ENCODE data around the gene HEATR1.

DNA sequence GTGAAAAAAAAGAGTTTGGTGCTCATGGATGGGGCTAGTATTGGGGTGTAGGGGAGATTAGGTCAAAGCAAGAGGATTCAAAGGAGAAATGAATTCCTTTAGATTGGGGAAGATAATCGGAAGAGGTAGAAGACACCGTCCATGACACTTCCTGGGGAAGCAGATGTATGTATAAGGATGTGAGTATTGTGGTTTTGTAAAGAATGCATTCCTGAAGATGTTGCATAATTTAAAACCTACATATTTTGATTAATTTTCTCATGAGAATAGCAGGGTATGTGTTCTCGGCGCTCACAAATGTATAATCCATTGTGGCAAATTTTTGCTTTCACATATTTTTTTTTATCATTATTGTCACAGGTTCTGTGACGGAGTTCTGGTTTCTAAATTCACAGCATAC, 86.0 kb downstream of the HEATR1 start:
- TF ChIP-seq NFIC (IDR thresholded peaks at IDR 0.05; ENCODE audit: borderline replicate concordance) (no peak), JUND (IDR thresholded peaks at IDR 0.05) (no peak), POLR2AphosphoS5 (IDR thresholded peaks at IDR 0.05; ENCODE audit: low read depth, low read length) (no peak), TAF1 (IDR thresholded peaks at IDR 0.05; ENCODE audit: borderline replicate concordance, low read depth, low read length) (no peak), EP300 (IDR thresholded peaks at IDR 0.05; ENCODE audit: borderline replicate concordance in 1 of 2, low read depth in 1 of 2, low read length in 1 of 2) (no peak), ZBTB33 (IDR thresholded peaks at IDR 0.05; ENCODE audit: borderline replicate concordance, low read depth) (no peak), FOXJ3 (CRISPR knock-in tag; IDR thresholded peaks at IDR 0.05) (no peak), RAD21 (IDR thresholded peaks at IDR 0.05; ENCODE audit: low read length) (no peak), SMC3 (IDR thresholded peaks at IDR 0.05; ENCODE audit: low read depth, low read length) (no peak), RFX5 (IDR thresholded peaks at IDR 0.05; ENCODE audit: low read length) (no peak)
- TF ChIP-seq, protein P1, sequence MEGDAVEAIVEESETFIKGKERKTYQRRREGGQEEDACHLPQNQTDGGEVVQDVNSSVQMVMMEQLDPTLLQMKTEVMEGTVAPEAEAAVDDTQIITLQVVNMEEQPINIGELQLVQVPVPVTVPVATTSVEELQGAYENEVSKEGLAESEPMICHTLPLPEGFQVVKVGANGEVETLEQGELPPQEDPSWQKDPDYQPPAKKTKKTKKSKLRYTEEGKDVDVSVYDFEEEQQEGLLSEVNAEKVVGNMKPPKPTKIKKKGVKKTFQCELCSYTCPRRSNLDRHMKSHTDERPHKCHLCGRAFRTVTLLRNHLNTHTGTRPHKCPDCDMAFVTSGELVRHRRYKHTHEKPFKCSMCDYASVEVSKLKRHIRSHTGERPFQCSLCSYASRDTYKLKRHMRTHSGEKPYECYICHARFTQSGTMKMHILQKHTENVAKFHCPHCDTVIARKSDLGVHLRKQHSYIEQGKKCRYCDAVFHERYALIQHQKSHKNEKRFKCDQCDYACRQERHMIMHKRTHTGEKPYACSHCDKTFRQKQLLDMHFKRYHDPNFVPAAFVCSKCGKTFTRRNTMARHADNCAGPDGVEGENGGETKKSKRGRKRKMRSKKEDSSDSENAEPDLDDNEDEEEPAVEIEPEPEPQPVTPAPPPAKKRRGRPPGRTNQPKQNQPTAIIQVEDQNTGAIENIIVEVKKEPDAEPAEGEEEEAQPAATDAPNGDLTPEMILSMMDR (IDR thresholded peaks at IDR 0.05), result no peak
